ENCODE results near the gene EXOC4. TPM values are rescaled to one million over a fixed set of nuclear protein-coding genes. Genes with fewer than 3 reads are reported as not detected.

EXOC4 gene
- total RNA-seq, 1 donor from 2014 or later = 56.4 TPM

GRCh38 chr7:133801341-133801740 lies 548.5 kb downstream of the EXOC4 start:
- no peak for ATAC-seq

GRCh38 chr7:133804127-133804526 lies 551.2 kb downstream of the EXOC4 start:
- no peak for ATAC-seq

- ATAC-seq = no peak
These were observed 552.5 kb downstream of the EXOC4 start for GRCh38 chr7:133805426-133805825.

GRCh38 chr7:133807624-133808492 lies 555.0 kb downstream of the EXOC4 start:
- ATAC-seq = no peak

GRCh38 chr7:133808493-133808866 lies 555.6 kb downstream of the EXOC4 start:
- no peak for ATAC-seq

- no peak for ATAC-seq
These were observed 560.0 kb downstream of the EXOC4 start for GRCh38 chr7:133812877-133813276.

GRCh38 chr7:133815611-133816210 lies 562.8 kb downstream of the EXOC4 start:
- no peak for ATAC-seq

- no peak for ATAC-seq
These were observed 566.8 kb downstream of the EXOC4 start for GRCh38 chr7:133819695-133820094.

- ATAC-seq = no peak
These were observed 567.7 kb downstream of the EXOC4 start for GRCh38 chr7:133820584-133820983.

- no peak for ATAC-seq
These were observed 568.3 kb downstream of the EXOC4 start for GRCh38 chr7:133821171-133821570.

- ATAC-seq = no peak
These were observed 569.2 kb downstream of the EXOC4 start for GRCh38 chr7:133822001-133822641.

GRCh38 chr7:133822868-133823552 lies 570.1 kb downstream of the EXOC4 start:
- no peak for ATAC-seq

GRCh38 chr7:133824132-133824531 lies 571.3 kb downstream of the EXOC4 start:
- ATAC-seq = no peak

GRCh38 chr7:133827707-133828623 lies 575.1 kb downstream of the EXOC4 start:
- ATAC-seq = peak; percentile 70

- no peak for ATAC-seq
These were observed 576.0 kb downstream of the EXOC4 start for GRCh38 chr7:133828906-133829305.

GRCh38 chr7:133829336-133829897 lies 576.5 kb downstream of the EXOC4 start:
- ATAC-seq = no peak

GRCh38 chr7:133830081-133830480 lies 577.2 kb downstream of the EXOC4 start:
- no peak for ATAC-seq

- no peak for ATAC-seq
These were observed 583.8 kb downstream of the EXOC4 start for GRCh38 chr7:133836666-133837065.

- no peak for ATAC-seq
These were observed 584.3 kb downstream of the EXOC4 start for GRCh38 chr7:133837224-133837623.

- ATAC-seq = no peak
These were observed 586.2 kb downstream of the EXOC4 start for GRCh38 chr7:133839121-133839520.

GRCh38 chr7:133843341-133843740 lies 590.5 kb downstream of the EXOC4 start:
- no peak for ATAC-seq

- ATAC-seq = no peak
These were observed 592.1 kb downstream of the EXOC4 start for GRCh38 chr7:133845005-133845404.
